ENCODE measurements around the gene CPTP. TPM values are rescaled to one million over a fixed set of nuclear protein-coding genes. Genes with fewer than 3 reads are reported as not detected.

CPTP gene
- total RNA-seq, 4 donors from 2014 or later: 8.5 to 18.6 (median 11.5) TPM

DNA sequence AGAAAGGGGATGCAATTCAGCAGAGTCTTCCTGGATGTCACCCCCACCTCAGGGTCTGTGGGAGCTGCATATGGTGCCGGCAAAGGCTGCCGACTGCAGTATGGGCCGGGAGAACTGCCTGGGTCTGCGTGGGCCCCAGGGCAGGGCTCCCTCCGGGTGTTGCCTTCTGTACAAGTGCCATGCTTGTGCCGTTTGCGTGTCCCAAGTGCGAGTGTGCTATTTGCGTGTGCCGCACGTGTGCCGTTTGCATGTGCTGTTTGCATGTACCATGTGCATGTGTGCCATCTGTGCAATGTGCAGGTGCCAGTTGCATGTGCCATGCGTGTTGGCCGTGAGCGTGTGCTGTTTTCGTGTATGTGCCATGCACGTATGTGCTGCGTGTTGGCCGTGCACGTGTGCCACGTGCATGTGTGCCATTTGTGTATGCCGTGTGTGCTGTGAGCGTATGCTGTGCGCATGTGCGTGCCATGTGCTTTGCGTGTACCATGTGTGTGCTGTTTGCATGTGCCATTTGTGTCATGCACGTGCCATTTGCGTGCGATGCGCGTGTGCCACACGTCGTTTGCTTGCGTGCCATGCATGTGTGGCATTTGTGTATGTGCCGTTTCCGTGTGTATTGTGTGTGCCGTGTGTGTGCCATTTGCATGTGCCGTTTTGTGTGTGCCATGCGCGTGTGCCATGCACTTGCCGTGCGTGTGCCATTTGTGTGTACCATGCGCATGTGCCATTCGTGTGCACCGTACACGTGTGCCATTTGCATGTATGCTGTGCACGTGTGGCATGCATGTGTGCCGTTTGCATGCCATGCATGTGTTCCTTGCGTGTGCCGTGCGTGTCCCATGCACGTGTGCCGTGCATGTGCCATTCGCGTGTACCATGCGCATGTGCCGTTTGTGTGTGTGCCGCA is 5.0 kb downstream of the CPTP start:
- TF ChIP-seq, protein P1, sequence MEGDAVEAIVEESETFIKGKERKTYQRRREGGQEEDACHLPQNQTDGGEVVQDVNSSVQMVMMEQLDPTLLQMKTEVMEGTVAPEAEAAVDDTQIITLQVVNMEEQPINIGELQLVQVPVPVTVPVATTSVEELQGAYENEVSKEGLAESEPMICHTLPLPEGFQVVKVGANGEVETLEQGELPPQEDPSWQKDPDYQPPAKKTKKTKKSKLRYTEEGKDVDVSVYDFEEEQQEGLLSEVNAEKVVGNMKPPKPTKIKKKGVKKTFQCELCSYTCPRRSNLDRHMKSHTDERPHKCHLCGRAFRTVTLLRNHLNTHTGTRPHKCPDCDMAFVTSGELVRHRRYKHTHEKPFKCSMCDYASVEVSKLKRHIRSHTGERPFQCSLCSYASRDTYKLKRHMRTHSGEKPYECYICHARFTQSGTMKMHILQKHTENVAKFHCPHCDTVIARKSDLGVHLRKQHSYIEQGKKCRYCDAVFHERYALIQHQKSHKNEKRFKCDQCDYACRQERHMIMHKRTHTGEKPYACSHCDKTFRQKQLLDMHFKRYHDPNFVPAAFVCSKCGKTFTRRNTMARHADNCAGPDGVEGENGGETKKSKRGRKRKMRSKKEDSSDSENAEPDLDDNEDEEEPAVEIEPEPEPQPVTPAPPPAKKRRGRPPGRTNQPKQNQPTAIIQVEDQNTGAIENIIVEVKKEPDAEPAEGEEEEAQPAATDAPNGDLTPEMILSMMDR (IDR thresholded peaks at IDR 0.05): no peak
- ATAC-seq (ENCODE audit: low FRiP score) (no peak), DNase-seq (ENCODE audit: low spot score) (no peak)

DNA sequence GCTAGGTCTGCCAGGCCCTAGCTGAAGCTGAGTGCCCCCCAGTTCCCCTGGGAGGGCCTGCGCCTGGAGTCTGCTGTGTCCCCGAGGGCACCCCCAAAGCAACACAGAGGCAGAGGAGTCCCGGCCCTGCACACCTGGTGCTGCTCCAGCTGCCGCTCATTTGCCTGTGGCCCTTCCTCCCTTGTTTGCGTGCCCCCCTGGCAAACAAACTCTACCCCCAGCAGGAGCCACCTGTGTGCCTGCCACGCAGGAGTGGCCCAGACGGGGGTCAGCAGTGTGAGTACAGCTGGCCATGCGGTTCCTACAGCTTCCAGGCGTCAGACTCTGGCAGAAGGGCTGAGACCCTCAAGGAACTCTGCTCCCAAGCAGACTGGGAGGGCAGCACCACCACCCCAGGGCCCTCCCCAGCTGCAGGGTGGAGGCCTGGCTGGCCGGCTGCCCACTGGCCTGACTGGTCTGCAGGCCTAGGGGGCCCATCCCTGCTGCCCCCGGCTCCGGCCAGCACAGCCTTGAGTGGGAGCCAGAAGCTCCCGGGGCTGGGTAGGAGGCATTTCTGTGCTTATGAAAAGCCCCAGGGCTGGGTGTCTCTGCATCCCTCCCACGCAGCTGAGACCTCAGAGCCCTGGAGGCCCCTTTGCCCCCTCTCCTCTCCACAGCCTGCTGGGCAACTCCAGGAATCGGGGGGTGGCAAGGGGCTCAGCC is 5.9 kb downstream of the CPTP start:
- ATAC-seq (ENCODE audit: low FRiP score) (no peak), DNase-seq (ENCODE audit: low spot score) (no peak)
- TF ChIP-seq, protein P1 (IDR thresholded peaks at IDR 0.05): no peak

DNA sequence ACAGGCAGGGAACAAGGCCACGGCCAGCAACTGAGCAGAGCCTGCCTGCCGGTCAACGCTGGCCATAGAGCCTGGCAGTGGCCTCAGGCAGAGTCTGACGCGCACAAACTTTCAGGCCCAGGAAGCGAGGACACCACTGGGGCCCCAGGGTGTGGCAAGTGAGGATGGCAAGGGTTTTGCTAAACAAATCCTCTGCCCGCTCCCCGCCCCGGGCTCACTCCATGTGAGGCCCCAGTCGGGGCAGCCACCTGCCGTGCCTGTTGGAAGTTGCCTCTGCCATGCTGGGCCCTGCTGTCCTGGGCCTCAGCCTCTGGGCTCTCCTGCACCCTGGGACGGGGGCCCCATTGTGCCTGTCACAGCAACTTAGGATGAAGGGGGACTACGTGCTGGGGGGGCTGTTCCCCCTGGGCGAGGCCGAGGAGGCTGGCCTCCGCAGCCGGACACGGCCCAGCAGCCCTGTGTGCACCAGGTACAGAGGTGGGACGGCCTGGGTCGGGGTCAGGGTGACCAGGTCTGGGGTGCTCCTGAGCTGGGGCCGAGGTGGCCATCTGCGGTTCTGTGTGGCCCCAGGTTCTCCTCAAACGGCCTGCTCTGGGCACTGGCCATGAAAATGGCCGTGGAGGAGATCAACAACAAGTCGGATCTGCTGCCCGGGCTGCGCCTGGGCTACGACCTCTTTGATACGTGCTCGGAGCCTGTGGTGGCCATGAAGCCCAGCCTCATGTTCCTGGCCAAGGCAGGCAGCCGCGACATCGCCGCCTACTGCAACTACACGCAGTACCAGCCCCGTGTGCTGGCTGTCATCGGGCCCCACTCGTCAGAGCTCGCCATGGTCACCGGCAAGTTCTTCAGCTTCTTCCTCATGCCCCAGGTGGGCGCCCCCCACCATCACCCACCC is 6.7 kb downstream of the CPTP start, which contains the start of gene TAS1R3:
Gene TAS1R3 (plus strand): TSS at position 213 of the 898 bp plus-strand sequence. CDS start 66 bp downstream, at position 279.
- ATAC-seq (ENCODE audit: low FRiP score) (no peak), DNase-seq (ENCODE audit: low spot score) (no peak)
- TF ChIP-seq, protein P1 (IDR thresholded peaks at IDR 0.05): no peak

DNA sequence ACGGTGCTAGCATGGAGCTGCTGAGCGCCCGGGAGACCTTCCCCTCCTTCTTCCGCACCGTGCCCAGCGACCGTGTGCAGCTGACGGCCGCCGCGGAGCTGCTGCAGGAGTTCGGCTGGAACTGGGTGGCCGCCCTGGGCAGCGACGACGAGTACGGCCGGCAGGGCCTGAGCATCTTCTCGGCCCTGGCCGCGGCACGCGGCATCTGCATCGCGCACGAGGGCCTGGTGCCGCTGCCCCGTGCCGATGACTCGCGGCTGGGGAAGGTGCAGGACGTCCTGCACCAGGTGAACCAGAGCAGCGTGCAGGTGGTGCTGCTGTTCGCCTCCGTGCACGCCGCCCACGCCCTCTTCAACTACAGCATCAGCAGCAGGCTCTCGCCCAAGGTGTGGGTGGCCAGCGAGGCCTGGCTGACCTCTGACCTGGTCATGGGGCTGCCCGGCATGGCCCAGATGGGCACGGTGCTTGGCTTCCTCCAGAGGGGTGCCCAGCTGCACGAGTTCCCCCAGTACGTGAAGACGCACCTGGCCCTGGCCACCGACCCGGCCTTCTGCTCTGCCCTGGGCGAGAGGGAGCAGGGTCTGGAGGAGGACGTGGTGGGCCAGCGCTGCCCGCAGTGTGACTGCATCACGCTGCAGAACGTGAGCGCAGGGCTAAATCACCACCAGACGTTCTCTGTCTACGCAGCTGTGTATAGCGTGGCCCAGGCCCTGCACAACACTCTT is 7.6 kb downstream of the CPTP start:
- DNase-seq (ENCODE audit: low spot score) (no peak), ATAC-seq (ENCODE audit: low FRiP score) (no peak)
- TF ChIP-seq, protein P1 (IDR thresholded peaks at IDR 0.05): no peak

DNA sequence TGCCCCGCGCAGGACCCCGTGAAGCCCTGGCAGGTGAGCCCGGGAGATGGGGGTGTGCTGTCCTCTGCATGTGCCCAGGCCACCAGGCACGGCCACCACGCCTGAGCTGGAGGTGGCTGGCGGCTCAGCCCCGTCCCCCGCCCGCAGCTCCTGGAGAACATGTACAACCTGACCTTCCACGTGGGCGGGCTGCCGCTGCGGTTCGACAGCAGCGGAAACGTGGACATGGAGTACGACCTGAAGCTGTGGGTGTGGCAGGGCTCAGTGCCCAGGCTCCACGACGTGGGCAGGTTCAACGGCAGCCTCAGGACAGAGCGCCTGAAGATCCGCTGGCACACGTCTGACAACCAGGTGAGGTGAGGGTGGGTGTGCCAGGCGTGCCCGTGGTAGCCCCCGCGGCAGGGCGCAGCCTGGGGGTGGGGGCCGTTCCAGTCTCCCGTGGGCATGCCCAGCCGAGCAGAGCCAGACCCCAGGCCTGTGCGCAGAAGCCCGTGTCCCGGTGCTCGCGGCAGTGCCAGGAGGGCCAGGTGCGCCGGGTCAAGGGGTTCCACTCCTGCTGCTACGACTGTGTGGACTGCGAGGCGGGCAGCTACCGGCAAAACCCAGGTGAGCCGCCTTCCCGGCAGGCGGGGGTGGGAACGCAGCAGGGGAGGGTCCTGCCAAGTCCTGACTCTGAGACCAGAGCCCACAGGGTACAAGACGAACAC is 8.3 kb downstream of the CPTP start:
- TF ChIP-seq, protein P1 (IDR thresholded peaks at IDR 0.05): no peak
- DNase-seq (ENCODE audit: low spot score): no peak
- no peak for ATAC-seq (ENCODE audit: low FRiP score)

All from omental fat pad (tissue), 4 donors.